Measurements from ENCODE around the gene PSPH. TPM values are rescaled to one million over a fixed set of nuclear protein-coding genes. Genes with fewer than 3 reads are reported as not detected.
A peak's percentile ranks its signal among the peaks of the same experiment; 100 is the strongest.
"Not testable (repeated sequence)": the region's sequence is repeated elsewhere in the genome, so short reads cannot be mapped to it uniquely, and the experiment has no call there.

The PSPH gene
- total RNA-seq, 4 donors from 2014 or later: 19.3 to 26.7 (median 23.3) TPM

DNA sequence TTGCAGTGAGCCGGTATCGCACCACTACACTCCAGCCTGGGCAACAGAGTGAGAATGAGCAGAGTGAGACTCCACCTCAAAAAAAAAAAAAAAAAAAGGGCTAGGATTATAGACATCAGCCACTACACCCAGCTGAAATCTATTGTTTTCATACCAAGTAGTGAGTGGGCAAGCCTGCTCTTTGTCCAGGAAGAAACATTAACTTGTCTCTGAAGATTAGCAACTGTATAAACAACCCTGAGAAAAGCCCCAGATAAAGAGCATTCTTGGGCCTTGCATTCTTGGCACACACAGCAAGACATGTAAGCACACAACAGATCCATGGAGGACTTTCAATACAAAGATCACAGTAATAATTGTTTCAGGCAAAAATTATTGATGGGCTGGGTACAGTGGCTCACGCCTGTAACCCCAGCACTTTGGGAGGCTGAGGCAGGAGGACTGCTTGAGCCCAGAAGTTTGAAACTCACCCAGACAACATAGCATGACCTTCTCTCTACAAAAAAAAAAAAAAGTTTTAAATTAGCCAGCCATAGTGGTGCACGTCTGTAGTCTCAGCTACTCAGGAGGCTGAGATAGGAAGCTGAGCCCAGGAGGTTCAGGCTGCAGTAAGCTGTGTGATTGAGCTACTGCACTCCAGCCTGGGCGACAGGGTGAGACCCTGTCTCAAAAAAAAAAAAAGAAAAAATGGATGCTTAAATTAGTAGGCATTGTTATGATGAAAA, 4.4 kb downstream of the PSPH start:
- no peak overlapping the region for H3K4me3 ChIP-seq (replicated peaks in 1 of 3)
- no peaks in the 10 kb centered on the region for H3K9me3 ChIP-seq
- peak overlapping the region; percentile 60 to 65 (median 61) for H3K27ac ChIP-seq
- H3K36me3 ChIP-seq: no peaks in the 10 kb centered on the region
- 29 to 49% methylated on average over 5 of the region's 5 CpGs for WGBS, 2 donors
- TF ChIP-seq CTCF (IDR thresholded peaks at IDR 0.05) (no peak), POLR2A (IDR thresholded peaks at IDR 0.05) (no peak)
- H3K27me3 ChIP-seq: no peaks in the 10 kb centered on the region
- intact Hi-C loops (cut with DNase I): no loop called here
- DNase-seq: peak; percentile 42 to 51
- peaks cover 16 to 23% of the 10 kb centered on the region in 2 donors for H3K4me1 ChIP-seq

DNA sequence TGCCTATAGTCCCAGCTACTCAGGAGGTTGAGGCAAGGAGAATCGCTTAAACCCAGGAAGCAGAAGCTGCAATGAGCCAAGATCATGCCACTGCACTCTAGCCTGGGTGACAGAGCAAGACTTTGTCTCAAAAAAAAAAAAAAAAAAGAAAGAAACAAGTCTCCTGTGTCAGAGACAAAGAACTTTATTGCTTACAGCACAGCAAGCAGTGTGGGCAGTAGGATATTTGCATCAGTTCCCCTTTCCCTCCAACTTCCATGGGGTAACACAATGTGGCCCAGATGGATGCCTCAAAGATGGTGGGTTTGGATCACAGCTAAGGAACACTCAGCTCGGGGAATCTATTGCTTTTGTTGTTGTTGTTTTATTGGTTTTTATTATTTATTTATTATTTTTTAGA, 5.5 kb downstream of the PSPH start:
- intact Hi-C loops (cut with DNase I): not testable (repeated sequence)

DNA sequence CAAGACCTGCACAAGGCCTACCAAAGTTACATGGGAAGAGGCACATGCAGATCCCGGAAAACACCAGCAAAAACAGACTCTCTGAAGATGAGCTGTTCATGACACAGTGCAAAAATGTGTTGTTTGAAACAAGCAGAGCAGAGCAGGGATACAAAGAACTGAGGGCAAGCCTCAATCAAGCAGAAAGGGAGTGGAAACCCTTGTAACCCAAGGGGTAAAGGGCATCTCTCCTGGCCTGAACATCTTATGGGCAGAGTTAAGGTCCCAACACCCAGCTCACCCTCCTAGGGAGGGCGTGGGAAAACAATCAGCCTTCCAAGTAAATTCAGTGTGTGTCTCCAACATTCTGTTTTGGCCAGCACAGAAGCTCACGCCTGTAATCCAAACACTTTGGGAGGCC, 10.5 kb downstream of the PSPH start:
- intact Hi-C loops (cut with DNase I): no loop called here
- no peak for DNase-seq
- WGBS, 2 donors: 99% methylated on average over 3 of the region's 3 CpGs

More for the DNA sequence above, 5.5 kb downstream of the PSPH start:
- H3K27me3 ChIP-seq; H3K36me3 ChIP-seq; H3K27ac ChIP-seq; H3K4me3 ChIP-seq (replicated peaks in 1 of 3); H3K9me3 ChIP-seq; DNase-seq: not testable (repeated sequence)
- WGBS, 2 donors: 92 to 98% methylated on average over 2 of the region's 2 CpGs
- H3K4me1 ChIP-seq: peaks cover 15 to 22% of the 10 kb centered on the region in 2 donors

GRCh38 chr7:56033671-56034432, 17.4 kb downstream of the PSPH start:
- Histone ChIP-seq H3K36me3 (no peaks in the 10 kb centered on the region), H3K4me1 (no peaks in the 10 kb centered on the region), H3K4me3 (replicated peaks in 1 of 3) (peak overlapping the region; percentile 42 to 71 (median 65)), H3K9me3 (no peaks in the 10 kb centered on the region), H3K27ac (no peak overlapping the region), H3K27me3 (no peaks in the 10 kb centered on the region)
- peak in 1 of 2 donors; percentile 54 for TF ChIP-seq POLR2A (IDR thresholded peaks at IDR 0.05)
- peak in 4 of 6 experiments; percentile 19 to 42 (median 34) for TF ChIP-seq CTCF (IDR thresholded peaks at IDR 0.05)
- DNase-seq: peak; percentile 64 to 67
- 1 to 4% methylated on average over 10 to 24 of the region's 27 CpGs for WGBS, 2 donors
- intact Hi-C loops (cut with DNase I): no loop called here

More for the DNA sequence above, 10.5 kb downstream of the PSPH start:
- H3K9me3 ChIP-seq: no peaks in the 10 kb centered on the region
- no peaks in the 10 kb centered on the region for H3K27me3 ChIP-seq
- no peak overlapping the region for H3K27ac ChIP-seq
- no peaks in the 10 kb centered on the region for H3K36me3 ChIP-seq
- H3K4me1 ChIP-seq: no peaks in the 10 kb centered on the region
- no peak for TF ChIP-seq POLR2A (IDR thresholded peaks at IDR 0.05)
- TF ChIP-seq CTCF (IDR thresholded peaks at IDR 0.05): no peak
- no peak overlapping the region for H3K4me3 ChIP-seq (replicated peaks in 1 of 3)

- H3K27me3 ChIP-seq; H3K4me1 ChIP-seq; H3K27ac ChIP-seq; intact Hi-C loops (cut with DNase I); H3K4me3 ChIP-seq (replicated peaks in 1 of 3); H3K36me3 ChIP-seq; DNase-seq; H3K9me3 ChIP-seq: not testable (repeated sequence)
- WGBS, 2 donors: 97 to 99% methylated on average over 7 of the region's 7 CpGs
Measured at GRCh38 chr7:56032578-56032977, 18.7 kb downstream of the PSPH start.

GRCh38 chr7:56031556-56031955, 19.7 kb downstream of the PSPH start:
- intact Hi-C loops (cut with DNase I): not testable (repeated sequence)

More at GRCh38 chr7:56031556-56031955, 19.7 kb downstream of the PSPH start:
- not testable (repeated sequence) for H3K4me3 ChIP-seq (replicated peaks in 1 of 3); H3K36me3 ChIP-seq; DNase-seq; H3K27ac ChIP-seq; H3K27me3 ChIP-seq; H3K4me1 ChIP-seq; H3K9me3 ChIP-seq
- WGBS, 2 donors: 84% methylated on average over 8 of the region's 8 CpGs
